IMR-90 (cell line): ENCODE data around the gene CCDC74B. TPM values are rescaled to one million over a fixed set of nuclear protein-coding genes. Genes with fewer than 3 reads are reported as not detected.
"Not testable (repeated sequence)": the region's sequence is repeated elsewhere in the genome, so short reads cannot be mapped to it uniquely, and the experiment has no call there.

Experiments used
- ATAC-seq: fragments of 200-7000 bp; cut with Tn5 transposase; 2 replicates; pipeline ENCODE4 v1.9.1; 2020; ENCODE audit warnings: low read depth, mild to moderate bottlenecking, moderate library complexity
- BruUV-seq: library from RNA; stranded (reverse); fragments of 400-500 nt; replicated peaks from 2 replicates; lab custom pipeline; 2021; lab: Mats Ljungman, UMichigan
- CTCF ChIA-PET: fragments of 300-600 bp; formaldehyde crosslinking; extraction: SDS; loops from one replicate; lab custom pipeline; 2021; ENCODE audit warnings: antibody characterized with exemption; lab: Yijun Ruan, JAX
- POLR2A ChIA-PET: fragments of 300-600 bp; sonication (Branson Sonifier 250); formaldehyde crosslinking; loops from one replicate; lab custom pipeline; 2022; ENCODE audit warnings: antibody characterized with exemption; ENCODE audit not compliant: unreplicated experiment; lab: Charles Lee
- DNase-seq: peaks from one replicate; pipeline ENCODE4 v3.0.0; 2013
- H2AFZ ChIP-seq: replicated peaks from 2 replicates; pipeline ENCODE3; 2013; ENCODE audit warnings: low read length, mild to moderate bottlenecking; ENCODE audit not compliant: poor library complexity
- H2AK5ac ChIP-seq: 2 replicates; pipeline ENCODE4 v1.6.1; 2013; ENCODE audit warnings: low read depth, low read length, inconsistent platforms
- H2AK9ac ChIP-seq: replicated peaks from 2 replicates; pipeline ENCODE3; 2013; ENCODE audit warnings: mild to moderate bottlenecking, low read depth, low read length, moderate library complexity; ENCODE audit not compliant: poor library complexity
- H2BK120ac ChIP-seq: 2 replicates; pipeline ENCODE4 v1.6.1; 2013; ENCODE audit warnings: low read depth, low read length, inconsistent platforms
- H2BK15ac ChIP-seq: 3 replicates; pipeline ENCODE4 v1.6.1; 2013; ENCODE audit warnings: low read depth, low read length, inconsistent platforms
- H2BK20ac ChIP-seq: 2 replicates; pipeline ENCODE4 v1.6.1; 2013; ENCODE audit warnings: low read depth, mild to moderate bottlenecking, inconsistent platforms, low read length, moderate library complexity
- H2BK5ac ChIP-seq: 2 replicates; pipeline ENCODE4 v1.6.1; 2013; ENCODE audit warnings: mild to moderate bottlenecking, low read depth, low read length, inconsistent platforms; ENCODE audit not compliant: poor library complexity, severe bottlenecking
- H3K14ac ChIP-seq: replicated peaks from 2 replicates; pipeline ENCODE4 v1.6.1; 2013; ENCODE audit warnings: low read depth, low read length, inconsistent platforms
- H3K18ac ChIP-seq: 2 replicates; pipeline ENCODE4 v1.6.1; 2013; ENCODE audit warnings: low read depth, low read length, control low read depth
- H3K23ac ChIP-seq: 2 replicates; pipeline ENCODE4 v1.6.1; 2013; ENCODE audit warnings: low read depth, low read length, inconsistent platforms
- H3K27ac ChIP-seq: 2 replicates; pipeline ENCODE4 v1.5.1; 2013; ENCODE audit warnings: mild to moderate bottlenecking, control low read depth, low read length; ENCODE audit not compliant: insufficient read depth
- H3K27me3 ChIP-seq: 2 replicates; pipeline ENCODE4 v1.6.1; 2013; ENCODE audit warnings: low read length; ENCODE audit not compliant: control insufficient read depth, insufficient read depth
- H3K36me3 ChIP-seq: 2 replicates; pipeline ENCODE4 v1.6.1; 2013; ENCODE audit warnings: low read length, mixed read lengths; ENCODE audit not compliant: control insufficient read depth, insufficient read depth
- H3K4ac ChIP-seq: 2 replicates; pipeline ENCODE4 v1.6.1; 2013; ENCODE audit warnings: low read depth, low read length, inconsistent platforms
- H3K4me1 ChIP-seq: 2 replicates; pipeline ENCODE4 v1.6.1; 2013; ENCODE audit warnings: low read length, mixed read lengths; ENCODE audit not compliant: control insufficient read depth, insufficient read depth
- H3K4me2 ChIP-seq: 2 replicates; pipeline ENCODE4 v1.6.1; 2013; ENCODE audit warnings: low read depth, mild to moderate bottlenecking, control low read depth, low read length, moderate library complexity
- H3K4me3 ChIP-seq: 2 replicates; pipeline ENCODE4 v1.5.1; 2013; ENCODE audit warnings: low read depth, mild to moderate bottlenecking, control low read depth, low read length, moderate library complexity; ENCODE audit not compliant: insufficient read depth
- H3K56ac ChIP-seq: 2 replicates; pipeline ENCODE4 v1.6.1; 2013; ENCODE audit warnings: low read length, inconsistent platforms; ENCODE audit not compliant: insufficient read depth; ENCODE audit errors: extremely low read depth
- H3K79me1 ChIP-seq, 2 experiments: 2 replicates each; pipeline ENCODE4 v1.6.1; 2013; ENCODE audit warnings: low read length in 2 of 2, inconsistent platforms in 1 of 2, low read depth in 1 of 2
- H3K9ac ChIP-seq: 2 replicates; pipeline ENCODE4 v1.6.1; 2013; ENCODE audit warnings: low read depth, low read length, control low read depth
- H3K9me1 ChIP-seq: 2 replicates; pipeline ENCODE4 v1.6.1; 2013; ENCODE audit warnings: low read length, inconsistent platforms; ENCODE audit not compliant: insufficient read depth
- H3K9me3 ChIP-seq: 2 replicates; pipeline ENCODE4 v1.6.1; 2013; ENCODE audit warnings: low read length; ENCODE audit not compliant: control insufficient read depth, insufficient read depth
- H4K20me1 ChIP-seq: 2 replicates; pipeline ENCODE4 v1.6.1; 2013; ENCODE audit warnings: low read length, inconsistent platforms; ENCODE audit not compliant: insufficient read depth
- H4K5ac ChIP-seq: 2 replicates; pipeline ENCODE4 v1.6.1; 2013; ENCODE audit warnings: mild to moderate bottlenecking, low read depth, low read length, control low read depth
- H4K8ac ChIP-seq, 2 experiments: 2 replicates each; pipeline ENCODE4 v1.6.1; 2013; ENCODE audit warnings: low read depth in 2 of 2, low read length in 2 of 2, control low read depth in 1 of 2, inconsistent platforms in 1 of 2
- H4K91ac ChIP-seq: 2 replicates; pipeline ENCODE4 v1.6.1; 2013; ENCODE audit warnings: low read depth, low read length, inconsistent platforms; ENCODE audit not compliant: insufficient read depth
- WGBS, 2 experiments: methylation state at CpG; one replicate each; pipeline versions ENCODE4 v1.1.5 to v1.1.7; 2013; ENCODE audit warnings: missing lambda C conversion rate in 2 of 2; ENCODE audit not compliant: insufficient read length in 1 of 2; ENCODE audit errors: extremely low coverage in 2 of 2; 5-methylcytosine and 5-hydroxymethylcytosine counted together
- dilution Hi-C: fragments of 300-500 bp; cut with HindIII; formaldehyde crosslinking; loops from one replicate; pipeline ENCODE4 v1.14.3; 2018; ENCODE audit warnings: low sequenced_read_pairs; ENCODE audit not compliant: unreplicated experiment
- in situ Hi-C: fragments of 300-500 bp; cut with MboI; formaldehyde crosslinking; loops from 3 replicates; pipeline ENCODE4 v1.14.3; 2019; ENCODE audit warnings: low sequenced_read_pairs, inconsistent platforms, mixed read lengths
- intact Hi-C: fragments of 100-400 bp; cut with micrococcal nuclease; formaldehyde crosslinking; loops from 2 replicates; pipeline ENCODE4 v1.10.0; 2022
- polyA plus RNA-seq, 3 experiments: library from polyadenylated mRNA; depleted of rRNA; stranded (reverse); fragments of >200 nt; gene quantifications; 2 replicates each; pipeline ENCODE4 v1.2.3, GENCODE V29; 2012; ENCODE audit warnings: low replicate concordance in 1 of 3
- total RNA-seq: library from RNA; depleted of rRNA; stranded (reverse); fragments of >200 nt; gene quantifications from 2 replicates; pipeline ENCODE4 v1.2.3, GENCODE V29; 2012

CCDC74B gene
- total and polyA plus RNA-seq, 2 of the 4 experiments (the other 2 are of a cell fraction): 3.9 to 8.4 TPM

- BruUV-seq, H3K23ac ChIP-seq, H3K14ac ChIP-seq, H3K4me1 ChIP-seq, H4K20me1 ChIP-seq, H3K18ac ChIP-seq, H2AK5ac ChIP-seq, POLR2A ChIA-PET, dilution Hi-C loops, H2BK5ac ChIP-seq, H3K9me3 ChIP-seq, ATAC-seq, intact Hi-C loops, in situ Hi-C loops, H3K27ac ChIP-seq, H3K4ac ChIP-seq, H3K56ac ChIP-seq, H3K4me2 ChIP-seq, H4K8ac ChIP-seq, H4K5ac ChIP-seq, H2BK120ac ChIP-seq, H3K9ac ChIP-seq, H3K79me1 ChIP-seq, DNase-seq, CTCF ChIA-PET, H2AK9ac ChIP-seq, H2AFZ ChIP-seq, H3K4me3 ChIP-seq, H2BK15ac ChIP-seq, H4K91ac ChIP-seq, H3K27me3 ChIP-seq, H2BK20ac ChIP-seq, H3K9me1 ChIP-seq, H3K36me3 ChIP-seq: not testable (repeated sequence)
- whole genome bisulfite sequencing, 2 experiments: no CpG with 5 or more reads among the region's 30 CpGs
Observed at GRCh38 chr2:130139331-130140280, 5.3 kb downstream of the CCDC74B start.

- CTCF ChIA-PET, H4K8ac ChIP-seq, ATAC-seq, H3K9ac ChIP-seq, dilution Hi-C loops, H2AK9ac ChIP-seq, H4K5ac ChIP-seq, H2BK120ac ChIP-seq, H3K79me1 ChIP-seq, H2BK20ac ChIP-seq, intact Hi-C loops, H2BK15ac ChIP-seq, POLR2A ChIA-PET, H3K27ac ChIP-seq, H3K23ac ChIP-seq, H3K9me1 ChIP-seq, H3K4ac ChIP-seq, H4K91ac ChIP-seq, H3K4me1 ChIP-seq, DNase-seq, H3K18ac ChIP-seq, H3K36me3 ChIP-seq, H2AFZ ChIP-seq, BruUV-seq, H3K56ac ChIP-seq, H3K27me3 ChIP-seq, in situ Hi-C loops, H3K4me3 ChIP-seq, H3K4me2 ChIP-seq, H4K20me1 ChIP-seq, H2AK5ac ChIP-seq, H2BK5ac ChIP-seq, H3K9me3 ChIP-seq, H3K14ac ChIP-seq: not testable (repeated sequence)
- WGBS, 2 experiments: no CpG with 5 or more reads among the region's 15 CpGs
Observed at GRCh38 chr2:130138841-130139251, 6.1 kb downstream of the CCDC74B start.
